Neural cell (in vitro differentiated cells): ENCODE measurements around the gene PLVAP. TPM values are rescaled to one million over a fixed set of nuclear protein-coding genes. Genes with fewer than 3 reads are reported as not detected.

Experiments used
- H2AFZ ChIP-seq: fragments of 200-600, 300-800 bp; sonication (generic), shearing (Covaris generic); 2 replicates; pipeline ENCODE4 v1.6.0; 2014; ENCODE audit warnings: low read depth, mild to moderate bottlenecking, antibody characterized with exemption, low read length, moderate library complexity
- H3F3A ChIP-seq: fragments of 200-600 bp; shearing (Covaris generic); 2 replicates; pipeline ENCODE4 v1.6.1; 2016; ENCODE audit warnings: mild to moderate bottlenecking, moderate library complexity, mixed read lengths, antibody characterized with exemption, low read length; ENCODE audit not compliant: insufficient read depth, poor library complexity, severe bottlenecking
- H3K27ac ChIP-seq: fragments of 200-600, 300-800 bp; sonication (generic), shearing (Covaris generic); 2 replicates; pipeline ENCODE4 v1.5.1; 2014; ENCODE audit warnings: mild to moderate bottlenecking, low read length, moderate library complexity
- H3K27me3 ChIP-seq: fragments of 300-800, 200-600 bp; sonication (generic), shearing (Covaris generic); 2 replicates; pipeline ENCODE4 v1.6.0; 2014; ENCODE audit warnings: mild to moderate bottlenecking, low read depth, low read length, moderate library complexity; ENCODE audit not compliant: insufficient read depth
- H3K36me3 ChIP-seq: fragments of 300-800, 200-600 bp; sonication (generic), shearing (Covaris generic); 2 replicates; pipeline ENCODE4 v1.5.1; 2014; ENCODE audit warnings: mild to moderate bottlenecking, antibody characterized with exemption, low read length, moderate library complexity; ENCODE audit not compliant: insufficient read depth
- H3K4me2 ChIP-seq: fragments of 300-800, 200-600 bp; sonication (generic), shearing (Covaris generic); 2 replicates; pipeline ENCODE4 v1.6.0; 2014; ENCODE audit warnings: mild to moderate bottlenecking, low read length
- H3K4me3 ChIP-seq: fragments of 300-800, 200-600 bp; sonication (generic), shearing (Covaris generic); 2 replicates; pipeline ENCODE4 v1.5.1; 2014; ENCODE audit warnings: mild to moderate bottlenecking, low read length, moderate library complexity
- H3K79me2 ChIP-seq: fragments of 200-600 bp; shearing (Covaris generic); replicated peaks from 2 replicates; pipeline ENCODE4 v1.6.0; 2014; ENCODE audit warnings: mild to moderate bottlenecking, low read length, moderate library complexity; ENCODE audit not compliant: insufficient read depth
- H3K9ac ChIP-seq: fragments of 300-800, 200-600 bp; sonication (generic), shearing (Covaris generic); 2 replicates; pipeline ENCODE4 v1.6.1; 2016; ENCODE audit warnings: mild to moderate bottlenecking, low read length, mixed read lengths
- H3K9me2 ChIP-seq: fragments of 200-600 bp; shearing (Covaris generic); 2 replicates; pipeline ENCODE4 v1.6.1; 2016; ENCODE audit warnings: mild to moderate bottlenecking, low read length, mixed read lengths; ENCODE audit not compliant: insufficient read depth
- H3K9me3 ChIP-seq: fragments of 200-600, 300-800 bp; sonication (generic), shearing (Covaris generic); 2 replicates; pipeline ENCODE4 v1.6.1; 2016; ENCODE audit warnings: mild to moderate bottlenecking, mixed run types, low read length, moderate library complexity, mixed read lengths
- H4K20me1 ChIP-seq: fragments of 200-600 bp; shearing (Covaris generic); 2 replicates; pipeline ENCODE4 v1.6.1; 2016; ENCODE audit warnings: mild to moderate bottlenecking, mixed run types; ENCODE audit not compliant: insufficient read depth
- EP300 ChIP-seq: fragments of 450-650 bp; conservative IDR thresholded peaks from 2 replicates; pipeline ENCODE4 v1.6.1; 2014; ENCODE audit warnings: antibody characterized with exemption, mild to moderate bottlenecking, moderate library complexity; ENCODE audit not compliant: poor library complexity, severe bottlenecking
- EZH2 ChIP-seq: fragments of 200-600, 300-800 bp; shearing (Covaris generic), sonication (generic); IDR thresholded peaks from 2 replicates; pipeline ENCODE4 v1.6.1; 2014; ENCODE audit warnings: antibody characterized with exemption, low read length, borderline replicate concordance, mild to moderate bottlenecking; ENCODE audit not compliant: insufficient read depth, poor library complexity, severe bottlenecking
- MXI1 ChIP-seq: fragments of 450-650 bp; conservative IDR thresholded peaks from 2 replicates; pipeline ENCODE4 v1.6.1; 2014; ENCODE audit warnings: antibody characterized with exemption, mild to moderate bottlenecking; ENCODE audit not compliant: poor library complexity, severe bottlenecking
- POLR2AphosphoS5 ChIP-seq: IDR thresholded peaks from 2 replicates; pipeline ENCODE4 v1.6.1; 2012
- RAD21 ChIP-seq: fragments of 450-650 bp; conservative IDR thresholded peaks from 2 replicates; pipeline ENCODE4 v1.6.1; 2014; ENCODE audit warnings: antibody characterized with exemption, mild to moderate bottlenecking, moderate library complexity
- SMC3 ChIP-seq: fragments of 450-650 bp; conservative IDR thresholded peaks from 2 replicates; pipeline ENCODE4 v1.6.1; 2014; ENCODE audit warnings: antibody characterized with exemption, mild to moderate bottlenecking, moderate library complexity; ENCODE audit not compliant: poor library complexity
- TAF1 ChIP-seq: IDR thresholded peaks from 2 replicates; pipeline ENCODE4 v1.6.1; 2012; ENCODE audit warnings: low read depth
- polyA plus RNA-seq: library from polyadenylated mRNA; depleted of rRNA; stranded (reverse); fragments of >200 nt; gene quantifications from 2 replicates; pipeline ENCODE4 v1.2.3, GENCODE V29; 2014
- TF ChIP-seq, protein P1 (sequence below): fragments of 450-650 bp; IDR thresholded peaks from 2 replicates; pipeline ENCODE4 v1.5.1; 2014; ENCODE audit warnings: antibody characterized with exemption, mild to moderate bottlenecking, moderate library complexity; ENCODE audit not compliant: poor library complexity, severe bottlenecking
- TF ChIP-seq, protein P2 (sequence below): IDR thresholded peaks from 2 replicates; pipeline ENCODE4 v1.6.1; 2012; ENCODE audit warnings: borderline replicate concordance

The PLVAP gene
- polyA plus RNA-seq, 1 donor from 2014 or later = not detected

DNA sequence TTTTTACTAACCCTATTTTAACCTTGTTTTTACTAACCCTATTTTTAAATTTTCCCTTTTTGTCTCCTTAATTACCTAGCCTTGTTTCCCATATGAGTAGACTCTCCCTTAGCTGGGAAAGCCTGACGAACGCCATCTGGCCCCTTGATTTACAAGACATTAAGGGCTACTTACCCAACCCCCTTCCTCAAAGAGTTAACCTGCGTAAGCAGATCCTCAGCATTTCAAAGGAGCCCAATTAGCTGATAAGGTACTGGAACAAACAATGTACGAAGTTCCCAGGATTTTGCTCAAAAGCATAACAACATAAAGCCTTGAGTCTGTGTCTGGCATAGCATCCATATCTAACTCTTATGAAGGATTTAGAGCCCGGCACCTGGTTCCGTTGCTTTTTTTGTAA, 38.0 kb upstream of the PLVAP start:
- Histone ChIP-seq H3K36me3 (no peaks in the 10 kb centered on the region), H3K9me3 (no peaks in the 10 kb centered on the region), H3K9ac (no peak overlapping the region), H3K27ac (no peak overlapping the region), H3K4me2 (no peak overlapping the region), H3K27me3 (no peaks in the 10 kb centered on the region), H3F3A (peaks cover 3% of the 10 kb centered on the region), H2AFZ (no peak overlapping the region), H3K4me3 (no peak overlapping the region), H4K20me1 (no peaks in the 10 kb centered on the region), H3K79me2 (no peaks in the 10 kb centered on the region), H3K9me2 (no peaks in the 10 kb centered on the region)
- TF ChIP-seq EZH2 (no peak), POLR2AphosphoS5 (no peak), TAF1 (no peak), MXI1 (no peak), EP300 (no peak), RAD21 (no peak), SMC3 (no peak)
- TF ChIP-seq, protein P1, sequence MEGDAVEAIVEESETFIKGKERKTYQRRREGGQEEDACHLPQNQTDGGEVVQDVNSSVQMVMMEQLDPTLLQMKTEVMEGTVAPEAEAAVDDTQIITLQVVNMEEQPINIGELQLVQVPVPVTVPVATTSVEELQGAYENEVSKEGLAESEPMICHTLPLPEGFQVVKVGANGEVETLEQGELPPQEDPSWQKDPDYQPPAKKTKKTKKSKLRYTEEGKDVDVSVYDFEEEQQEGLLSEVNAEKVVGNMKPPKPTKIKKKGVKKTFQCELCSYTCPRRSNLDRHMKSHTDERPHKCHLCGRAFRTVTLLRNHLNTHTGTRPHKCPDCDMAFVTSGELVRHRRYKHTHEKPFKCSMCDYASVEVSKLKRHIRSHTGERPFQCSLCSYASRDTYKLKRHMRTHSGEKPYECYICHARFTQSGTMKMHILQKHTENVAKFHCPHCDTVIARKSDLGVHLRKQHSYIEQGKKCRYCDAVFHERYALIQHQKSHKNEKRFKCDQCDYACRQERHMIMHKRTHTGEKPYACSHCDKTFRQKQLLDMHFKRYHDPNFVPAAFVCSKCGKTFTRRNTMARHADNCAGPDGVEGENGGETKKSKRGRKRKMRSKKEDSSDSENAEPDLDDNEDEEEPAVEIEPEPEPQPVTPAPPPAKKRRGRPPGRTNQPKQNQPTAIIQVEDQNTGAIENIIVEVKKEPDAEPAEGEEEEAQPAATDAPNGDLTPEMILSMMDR = no peak
- TF ChIP-seq, protein P2, sequence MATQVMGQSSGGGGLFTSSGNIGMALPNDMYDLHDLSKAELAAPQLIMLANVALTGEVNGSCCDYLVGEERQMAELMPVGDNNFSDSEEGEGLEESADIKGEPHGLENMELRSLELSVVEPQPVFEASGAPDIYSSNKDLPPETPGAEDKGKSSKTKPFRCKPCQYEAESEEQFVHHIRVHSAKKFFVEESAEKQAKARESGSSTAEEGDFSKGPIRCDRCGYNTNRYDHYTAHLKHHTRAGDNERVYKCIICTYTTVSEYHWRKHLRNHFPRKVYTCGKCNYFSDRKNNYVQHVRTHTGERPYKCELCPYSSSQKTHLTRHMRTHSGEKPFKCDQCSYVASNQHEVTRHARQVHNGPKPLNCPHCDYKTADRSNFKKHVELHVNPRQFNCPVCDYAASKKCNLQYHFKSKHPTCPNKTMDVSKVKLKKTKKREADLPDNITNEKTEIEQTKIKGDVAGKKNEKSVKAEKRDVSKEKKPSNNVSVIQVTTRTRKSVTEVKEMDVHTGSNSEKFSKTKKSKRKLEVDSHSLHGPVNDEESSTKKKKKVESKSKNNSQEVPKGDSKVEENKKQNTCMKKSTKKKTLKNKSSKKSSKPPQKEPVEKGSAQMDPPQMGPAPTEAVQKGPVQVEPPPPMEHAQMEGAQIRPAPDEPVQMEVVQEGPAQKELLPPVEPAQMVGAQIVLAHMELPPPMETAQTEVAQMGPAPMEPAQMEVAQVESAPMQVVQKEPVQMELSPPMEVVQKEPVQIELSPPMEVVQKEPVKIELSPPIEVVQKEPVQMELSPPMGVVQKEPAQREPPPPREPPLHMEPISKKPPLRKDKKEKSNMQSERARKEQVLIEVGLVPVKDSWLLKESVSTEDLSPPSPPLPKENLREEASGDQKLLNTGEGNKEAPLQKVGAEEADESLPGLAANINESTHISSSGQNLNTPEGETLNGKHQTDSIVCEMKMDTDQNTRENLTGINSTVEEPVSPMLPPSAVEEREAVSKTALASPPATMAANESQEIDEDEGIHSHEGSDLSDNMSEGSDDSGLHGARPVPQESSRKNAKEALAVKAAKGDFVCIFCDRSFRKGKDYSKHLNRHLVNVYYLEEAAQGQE = no peak

DNA sequence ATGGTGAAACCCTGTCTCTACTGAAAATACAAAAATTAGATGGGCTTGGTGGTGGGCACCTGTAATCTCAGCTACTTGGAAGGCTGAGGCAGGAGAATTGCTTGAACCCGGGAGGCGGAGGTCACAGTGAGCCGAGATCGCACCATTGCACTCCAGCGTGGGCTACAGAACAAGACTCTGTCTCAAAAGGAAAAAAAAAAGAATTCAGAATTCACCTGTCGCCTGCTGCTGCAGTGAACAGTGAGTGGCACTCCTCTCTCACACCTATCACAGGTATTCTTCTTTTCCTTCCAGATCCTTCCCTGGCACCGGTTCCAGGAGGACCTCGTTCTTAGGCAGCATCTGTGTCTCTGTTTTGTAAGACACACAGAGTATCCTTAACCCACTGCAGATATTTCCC, 37.0 kb upstream of the PLVAP start:
- no peak overlapping the region for H3K4me2 ChIP-seq
- H3K27me3 ChIP-seq = no peaks in the 10 kb centered on the region
- no peak overlapping the region for H2AFZ ChIP-seq
- no peaks in the 10 kb centered on the region for H3K9me2 ChIP-seq
- H3K4me3 ChIP-seq = no peak overlapping the region
- no peak overlapping the region for H3K27ac ChIP-seq
- no peak for TF ChIP-seq SMC3
- TF ChIP-seq, protein P1 = no peak
- TF ChIP-seq MXI1 = no peak
- TF ChIP-seq TAF1 = no peak
- no peak for TF ChIP-seq POLR2AphosphoS5
- no peak for TF ChIP-seq EZH2
- TF ChIP-seq EP300 = no peak
- TF ChIP-seq, protein P2 = no peak
- no peak for TF ChIP-seq RAD21
- no peaks in the 10 kb centered on the region for H3K9me3 ChIP-seq
- no peaks in the 10 kb centered on the region for H3K79me2 ChIP-seq
- no peak overlapping the region for H3K9ac ChIP-seq
- H3F3A ChIP-seq = no peaks in the 10 kb centered on the region
- H3K36me3 ChIP-seq = no peaks in the 10 kb centered on the region
- no peaks in the 10 kb centered on the region for H4K20me1 ChIP-seq
